WI38 (cell line): ENCODE results near the gene USP35.

Source experiments
- H3K4me3 ChIP-seq: 2 replicates; pipeline ENCODE4 v1.5.1; 2011; ENCODE audit warnings: low read depth, mild to moderate bottlenecking, control low read depth, low read length
- CTCF ChIP-seq: IDR thresholded peaks from 2 replicates; pipeline ENCODE4 v1.5.1; 2012; ENCODE audit warnings: low read depth, mild to moderate bottlenecking, control low read depth, low read length

Gene USP35

GRCh38 chr11:78255919-78256318 is 67.2 kb downstream of the USP35 start:
- no peak overlapping the region for H3K4me3 ChIP-seq
- no peak for TF ChIP-seq CTCF

GRCh38 chr11:78256962-78257361 is 68.2 kb downstream of the USP35 start:
- H3K4me3 ChIP-seq, result no peak overlapping the region
- no peak for TF ChIP-seq CTCF

GRCh38 chr11:78257654-78258053 is 68.9 kb downstream of the USP35 start:
- no peak overlapping the region for H3K4me3 ChIP-seq
- TF ChIP-seq CTCF, result no peak

GRCh38 chr11:78259777-78260487 is 71.2 kb downstream of the USP35 start:
- TF ChIP-seq CTCF, result no peak
- no peak overlapping the region for H3K4me3 ChIP-seq

GRCh38 chr11:78261367-78261766 is 72.6 kb downstream of the USP35 start:
- no peak overlapping the region for H3K4me3 ChIP-seq
- no peak for TF ChIP-seq CTCF

- no peak for TF ChIP-seq CTCF
- no peak overlapping the region for H3K4me3 ChIP-seq
Measured at GRCh38 chr11:78261828-78262227, 73.1 kb downstream of the USP35 start.

GRCh38 chr11:78262238-78262637 is 73.5 kb downstream of the USP35 start:
- TF ChIP-seq CTCF, result no peak
- no peak overlapping the region for H3K4me3 ChIP-seq
